Activated CD4-positive, CD25-positive, alpha-beta regulatory T cell (primary cell): ENCODE measurements around the gene IFT74.
A peak's percentile ranks its signal among the peaks of the same experiment; 100 is the strongest.

ENCODE experiments used
- DNase-seq, 4 experiments: peaks; one replicate each; lab custom pipeline; 2025; lab: John Stamatoyannopoulos, UW

Gene IFT74

GRCh38 chr9:26974927-26975326 is 18.7 kb downstream of the IFT74 start:
- no peak for DNase-seq

- no peak for DNase-seq
These were observed 19.8 kb downstream of the IFT74 start for GRCh38 chr9:26975728-26976707.

GRCh38 chr9:26983340-26983739 is 27.1 kb downstream of the IFT74 start:
- no peak for DNase-seq

GRCh38 chr9:26995810-26996209 is 39.6 kb downstream of the IFT74 start:
- DNase-seq, result no peak

GRCh38 chr9:27003426-27004077 is 47.3 kb downstream of the IFT74 start:
- DNase-seq, result no peak

GRCh38 chr9:27005491-27005890 is 49.3 kb downstream of the IFT74 start, which contains the start of gene LRRC19:
Gene LRRC19, minus strand, starts transcription at chr9:27005672. Its CDS starts 5,978 bp downstream, at chr9:26999694.
- no peak for DNase-seq

GRCh38 chr9:27019589-27019988 is 63.4 kb downstream of the IFT74 start:
- DNase-seq, result no peak

GRCh38 chr9:27022920-27023319 is 66.7 kb downstream of the IFT74 start:
- no peak for DNase-seq

GRCh38 chr9:27029186-27029585 is 73.0 kb downstream of the IFT74 start:
- DNase-seq, result no peak

GRCh38 chr9:27033815-27034403 is 77.7 kb downstream of the IFT74 start:
- peak in 3 of 4 experiments; percentile 8 to 35 (median 14) for DNase-seq

- no peak for DNase-seq
These were observed 81.3 kb downstream of the IFT74 start for GRCh38 chr9:27037499-27037898.

GRCh38 chr9:27041746-27042145 is 85.5 kb downstream of the IFT74 start:
- no peak for DNase-seq

GRCh38 chr9:27042476-27042875 is 86.3 kb downstream of the IFT74 start:
- no peak for DNase-seq

- DNase-seq, result no peak
These were observed 87.0 kb downstream of the IFT74 start for GRCh38 chr9:27043176-27043575.

GRCh38 chr9:27047136-27047535 is 90.9 kb downstream of the IFT74 start:
- no peak for DNase-seq

- no peak for DNase-seq
These were observed 97.3 kb downstream of the IFT74 start for GRCh38 chr9:27053369-27054022.

GRCh38 chr9:27054125-27054524 is 97.9 kb downstream of the IFT74 start:
- no peak for DNase-seq

GRCh38 chr9:27054841-27055240 is 98.6 kb downstream of the IFT74 start:
- no peak for DNase-seq

- DNase-seq, result no peak
These were observed 103.2 kb downstream of the IFT74 start for GRCh38 chr9:27059412-27059811.

- no peak for DNase-seq
These were observed 103.7 kb downstream of the IFT74 start for GRCh38 chr9:27059907-27060306.

- no peak for DNase-seq
These were observed 109.1 kb downstream of the IFT74 start for GRCh38 chr9:27065288-27065687.
